GM12878 (cell line): ENCODE measurements around the gene NOB1. TPM values are rescaled to one million over a fixed set of nuclear protein-coding genes. Genes with fewer than 3 reads are reported as not detected.

Experiments used
- ATAC-seq: fragments of 200-7000 bp; cut with Tn5 transposase; 3 replicates; pipeline ENCODE4 v1.9.1; 2020; ENCODE audit warnings: mild to moderate bottlenecking, moderate library complexity
- BruUV-seq: library from RNA; stranded (reverse); fragments of 400-500 nt; replicated peaks from 2 replicates; lab custom pipeline; 2021; lab: Mats Ljungman, UMichigan
- CTCF ChIA-PET: fragments of 300-600 bp; sonication (Branson Sonifier 250); formaldehyde crosslinking; extraction: SDS; loops from one replicate; lab custom pipeline; 2021; ENCODE audit warnings: inconsistent platforms; lab: Yijun Ruan, JAX
- POLR2A ChIA-PET: fragments of 350-600 bp; formaldehyde crosslinking; extraction: SDS; loops from one replicate; lab custom pipeline; 2021; ENCODE audit warnings: inconsistent platforms; lab: Charles Lee
- RAD21 ChIA-PET: fragments of 300-600 bp; sonication (Branson Sonifier 250); formaldehyde crosslinking; loops from one replicate; lab custom pipeline; 2023; ENCODE audit warnings: antibody characterized with exemption; ENCODE audit not compliant: unreplicated experiment; lab: Charles Lee
- SMC1A ChIA-PET: fragments of 300-600 bp; sonication (Branson Sonifier 250); formaldehyde crosslinking; loops from one replicate; lab custom pipeline; 2023; ENCODE audit not compliant: unreplicated experiment, uncharacterized antibody; lab: Charles Lee
- DNase-seq: peaks from one replicate; pipeline ENCODE4 v3.0.0-alpha.2; 2011; ENCODE audit warnings: low read depth, low spot score
- FAIRE-seq: peaks from 3 replicates; lab custom pipeline; 2011; peaks lifted over from hg19 to GRCh38; lab: Jason Lieb, UNC
- H2AFZ ChIP-seq: 2 replicates; pipeline ENCODE4 v1.6.0; 2011; ENCODE audit warnings: low read depth, low read length, control low read depth; ENCODE audit not compliant: control insufficient read depth
- H3K27ac ChIP-seq: 2 replicates; pipeline ENCODE4 v1.5.1; 2011; ENCODE audit warnings: control low read depth; ENCODE audit not compliant: control insufficient read depth, insufficient read depth
- H3K27me3 ChIP-seq, 2 experiments: replicated peaks in 1 of 2; 2 replicates each; pipeline versions ENCODE4 v1.6.0 to v1.6.1; 2011; ENCODE audit warnings: low read length in 1 of 2; ENCODE audit not compliant: control insufficient read depth in 2 of 2, insufficient read depth in 2 of 2
- H3K36me3 ChIP-seq, 2 experiments: 2 replicates each; pipeline ENCODE4 v1.5.1; 2011; ENCODE audit warnings: low read length in 1 of 2; ENCODE audit not compliant: control insufficient read depth in 2 of 2, insufficient read depth in 2 of 2
- H3K4me1 ChIP-seq: 2 replicates; pipeline ENCODE4 v1.6.1; 2011; ENCODE audit warnings: mild to moderate bottlenecking, low read length, moderate library complexity, mixed read lengths; ENCODE audit not compliant: control insufficient read depth, insufficient read depth
- H3K4me2 ChIP-seq: 2 replicates; pipeline ENCODE4 v1.6.0; 2011; ENCODE audit warnings: control low read depth; ENCODE audit not compliant: control insufficient read depth, insufficient read depth
- H3K4me3 ChIP-seq: fragments of 200-600 bp; sonication (generic); 2 replicates; pipeline ENCODE4 v1.5.1; 2016
- H3K79me2 ChIP-seq: 2 replicates; pipeline ENCODE4 v1.6.0; 2011; ENCODE audit warnings: low read length; ENCODE audit not compliant: control insufficient read depth, insufficient read depth
- H3K9ac ChIP-seq: 2 replicates; pipeline ENCODE4 v1.8.0; 2011; ENCODE audit warnings: low read length, control low read depth, mixed read lengths; ENCODE audit not compliant: control insufficient read depth, insufficient read depth
- H3K9me3 ChIP-seq: replicated peaks from 3 replicates; pipeline ENCODE4 v1.5.1; 2011; ENCODE audit warnings: mild to moderate bottlenecking, low read length; ENCODE audit not compliant: control insufficient read depth, insufficient read depth
- H4K20me1 ChIP-seq: 2 replicates; pipeline ENCODE4 v1.6.0; 2011; ENCODE audit not compliant: control insufficient read depth, insufficient read depth
- BCL11A ChIP-seq: IDR thresholded peaks from 2 replicates; pipeline ENCODE4 v1.6.1; 2011; ENCODE audit warnings: low read depth, low read length
- CHD1 ChIP-seq: IDR thresholded peaks from 2 replicates; pipeline ENCODE4 v1.6.1; 2012; ENCODE audit warnings: low read depth, low read length, improper control_type of control experiment
- MYB ChIP-seq: fragments of 150-350 bp; IDR thresholded peaks from 2 replicates; pipeline ENCODE4 v1.6.1; 2014; ENCODE audit warnings: mild to moderate bottlenecking, low read depth, low read length, borderline replicate concordance
- NFXL1 ChIP-seq: fragments of 450-650 bp; IDR thresholded peaks from 2 replicates; pipeline ENCODE4 v1.6.1; 2017; ENCODE audit warnings: antibody characterized with exemption, mild to moderate bottlenecking, borderline replicate concordance
- POLR2AphosphoS5 ChIP-seq: IDR thresholded peaks from 2 replicates; pipeline ENCODE4 v1.6.1; 2011; ENCODE audit warnings: mild to moderate bottlenecking, low read length, inconsistent platforms
- RBBP5 ChIP-seq: fragments of 200-600 bp; sonication (generic); conservative IDR thresholded peaks from 2 replicates; pipeline ENCODE4 v1.6.1; 2016
- RCOR1 ChIP-seq: conservative IDR thresholded peaks from 2 replicates; pipeline ENCODE4 v1.6.1; 2012; ENCODE audit warnings: low read depth, low read length, improper control_type of control experiment
- RUNX3 ChIP-seq: IDR thresholded peaks from 2 replicates; pipeline ENCODE4 v1.6.1; 2012; ENCODE audit warnings: low read length, inconsistent platforms
- SIN3A ChIP-seq: IDR thresholded peaks from 2 replicates; pipeline ENCODE4 v1.6.1; 2012; ENCODE audit warnings: low read depth, low read length, improper control_type of control experiment
- STAT3 ChIP-seq: IDR thresholded peaks from 2 replicates; pipeline ENCODE4 v1.6.1; 2011; ENCODE audit warnings: low read depth, low read length, improper control_type of control experiment
- WGBS: methylation state at CpG from one replicate; pipeline ENCODE4 v1.1.6; 2016; ENCODE audit warnings: low lambda C conversion rate; ENCODE audit not compliant: insufficient replicate concordance, insufficient coverage; ENCODE audit errors: missing lambda C conversion rate; 5-methylcytosine and 5-hydroxymethylcytosine counted together
- in situ Hi-C: fragments of 300-500 bp; cut with MboI; formaldehyde crosslinking; loops from 9 replicates; pipeline ENCODE4 v1.14.3; 2018; ENCODE audit warnings: mixed read lengths
- intact Hi-C: fragments of 100-400 bp; cut with micrococcal nuclease; formaldehyde crosslinking; loops from one replicate; pipeline ENCODE4 v1.14.2; 2022; ENCODE audit not compliant: unreplicated experiment
- polyA plus RNA-seq, 11 experiments: library from polyadenylated mRNA; depleted of rRNA in 4 of 11; unstranded in 6 of 11; stranded (reverse) in 5 of 11; fragments of >200 nt; fragmentation: Nextera tagmentation in 4 of 11; fragmentation: Illumina TruSeq in 1 of 11; extraction: Ambion mirVana in 4 of 11; extraction: Trizol in 1 of 11; gene quantifications; 1 replicate in 1 of 11; 2 replicates in 10 of 11; pipeline versions ENCODE4 v1.2.1 to v1.2.3, GENCODE V29; 2011 to 2016; ENCODE audit warnings: inconsistent platforms in 2 of 11, missing spikeins in 2 of 11, low read depth in 1 of 11
- total RNA-seq, 4 experiments: library from RNA; depleted of rRNA in 3 of 4; stranded (reverse); fragments of >200 nt in 3 of 4; fragmentation: Illumina TruSeq in 1 of 4; extraction: Trizol in 1 of 4; gene quantifications; 2 replicates each; pipeline versions ENCODE4 v1.2.1 to v1.2.3, GENCODE V29; 2013 to 2021

The NOB1 gene
- total and polyA plus RNA-seq, 10 of the 15 experiments (the other 5 are each of a cell fraction or from before 2014, with no cell fraction given), result 31.1 to 117 (median 78.0) TPM

DNA sequence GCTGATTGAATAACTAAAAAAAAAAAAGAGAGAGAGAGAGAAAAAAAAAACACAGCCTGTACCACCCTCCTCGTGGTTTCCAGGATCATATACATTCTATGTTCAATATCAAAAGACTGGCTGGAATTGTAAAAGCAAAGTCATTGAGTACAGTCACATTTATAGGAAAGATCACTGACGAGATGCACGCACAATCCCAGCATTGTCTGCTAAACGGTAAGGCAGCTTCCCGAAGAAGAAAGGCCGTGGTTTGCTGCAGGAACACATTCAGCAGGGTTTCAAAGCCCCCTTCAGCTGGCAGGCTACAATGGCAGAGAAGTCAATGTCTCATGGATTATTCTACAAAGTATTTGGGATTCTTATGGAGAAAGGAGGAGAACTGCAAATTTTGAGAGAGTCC, 37.7 kb downstream of the NOB1 start:
- Histone ChIP-seq H3K36me3 (peaks cover 0 to 3% of the 10 kb centered on the region in 2 experiments; a peak in 2 of 4 replicates), H2AFZ (no peak overlapping the region), H3K4me3 (no peak overlapping the region), H3K27me3 (no peaks in the 10 kb centered on the region), H3K4me1 (no peaks in the 10 kb centered on the region), H4K20me1 (no peaks in the 10 kb centered on the region), H3K27ac (no peak overlapping the region), H3K4me2 (no peak overlapping the region), H3K9ac (no peak overlapping the region), H3K9me3 (no peaks in the 10 kb centered on the region), H3K79me2 (no peaks in the 10 kb centered on the region)
- FAIRE-seq (no peak), DNase-seq (no peak), ATAC-seq (no peak)
- TF ChIP-seq RCOR1 (no peak), MYB (no peak), POLR2AphosphoS5 (no peak), BCL11A (no peak), RUNX3 (no peak), SIN3A (no peak), RBBP5 (no peak), STAT3 (no peak), NFXL1 (no peak), CHD1 (no peak)
- ChIA-PET SMC1A (interaction anchor here (1.5 kb wide), 1 partner anchor 38 kb away, joined by 8 read pairs; the partner anchor contains the start of gene NOB1), POLR2A (no interaction called here), CTCF (interaction anchor here (0.8 kb wide), 1 partner anchor 38 kb away, joined by 3 read pairs; the partner anchor contains the start of gene NOB1), RAD21 (interaction anchor here (1.6 kb wide), 1 partner anchor 213 kb away, joined by 3 read pairs; no protein-coding TSS in a partner anchor)
- 95% methylated on average over 6 of the region's 6 CpGs for WGBS
- no TSS peak for BruUV-seq
- intact Hi-C loops, result no loop called here
- in situ Hi-C loops, result no loop called here
